GM12891 (cell line): ENCODE data around the gene SCN8A.

Experiments used
- POLR2A ChIP-seq: IDR thresholded peaks from 2 replicates; pipeline ENCODE4 v1.6.1; 2011; ENCODE audit warnings: low read depth, low read length, control low read depth
- POLR2AphosphoS5 ChIP-seq: IDR thresholded peaks from 2 replicates; pipeline ENCODE4 v1.6.1; 2011; ENCODE audit warnings: low read depth, low read length, control low read depth

DNA sequence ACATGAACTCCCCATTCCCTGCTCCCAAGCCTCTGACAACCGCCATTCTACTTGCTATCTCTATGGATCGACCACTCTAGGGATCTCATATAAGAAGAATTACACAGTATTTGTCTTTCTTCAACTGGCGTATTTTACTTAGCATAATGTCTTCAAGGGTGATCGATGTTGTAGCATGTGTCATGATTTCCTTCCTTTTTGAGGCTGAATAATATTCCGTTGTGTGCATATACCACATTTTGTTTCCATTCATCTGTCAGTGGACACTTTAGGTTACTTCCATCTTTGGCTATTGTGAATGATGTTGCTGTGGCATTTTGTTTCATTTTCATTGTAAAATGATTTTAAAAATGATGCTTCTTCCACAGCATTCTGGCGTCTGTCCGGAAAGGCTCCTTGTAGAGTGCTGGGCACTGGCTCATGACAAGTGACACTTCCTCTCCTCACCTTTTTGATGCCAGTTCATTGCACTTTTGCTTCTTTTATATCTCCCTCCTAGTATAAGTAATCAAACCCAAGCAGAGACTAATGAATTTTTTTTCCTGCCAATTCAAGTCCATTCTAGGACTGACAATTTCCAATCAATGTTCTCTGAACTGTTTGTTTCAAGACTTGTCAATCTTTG lies 39.3 kb downstream of the SCN8A start:
- no peak for TF ChIP-seq POLR2AphosphoS5
- no peak for TF ChIP-seq POLR2A
